Ammon's horn (tissue), 1 donor: ENCODE data around the gene GRIN2D.

Experiments
- DNase-seq: peaks from one replicate; pipeline ENCODE4 v3.0.0-alpha.2; 2016; ENCODE audit warnings: low spot score

GRIN2D gene

GRCh38 chr19:48442116-48443035, 48.9 kb downstream of the GRIN2D start:
- DNase-seq, result no peak

- no peak for DNase-seq
These were observed 49.8 kb downstream of the GRIN2D start for GRCh38 chr19:48443256-48443655.
